GM21529 (cell line): ENCODE data around the gene HEATR5A.
"Not testable (repeated sequence)": the region's sequence is repeated elsewhere in the genome, so short reads cannot be mapped to it uniquely, and the experiment has no call there.

Experiments
- ATAC-seq: cut with Tn5 transposase; IDR thresholded peaks from one replicate; pipeline ENCODE4 v1.9.1; 2021; ENCODE audit not compliant: unreplicated experiment

Gene HEATR5A

DNA sequence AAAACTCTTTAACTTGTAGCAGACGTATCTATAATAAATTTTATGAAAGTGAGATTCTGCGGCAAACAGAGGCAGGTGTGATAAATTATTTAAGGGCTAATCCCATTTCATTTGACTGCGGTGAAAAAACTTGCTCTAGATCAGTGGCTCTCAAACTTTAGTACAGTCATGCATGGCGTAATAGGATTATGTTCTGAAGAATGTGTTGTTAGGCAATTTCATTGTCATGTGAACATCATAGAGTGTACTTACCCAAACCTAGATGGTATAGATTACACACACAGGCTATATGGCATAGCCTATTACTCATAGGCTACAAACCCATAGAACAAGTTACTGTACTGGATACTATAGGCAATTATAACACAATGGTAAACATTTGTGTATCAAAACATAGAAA, 83.7 kb downstream of the HEATR5A start:
- no peak for ATAC-seq

GRCh38 chr14:31331395-31331794, 89.0 kb downstream of the HEATR5A start:
- not testable (repeated sequence) for ATAC-seq

DNA sequence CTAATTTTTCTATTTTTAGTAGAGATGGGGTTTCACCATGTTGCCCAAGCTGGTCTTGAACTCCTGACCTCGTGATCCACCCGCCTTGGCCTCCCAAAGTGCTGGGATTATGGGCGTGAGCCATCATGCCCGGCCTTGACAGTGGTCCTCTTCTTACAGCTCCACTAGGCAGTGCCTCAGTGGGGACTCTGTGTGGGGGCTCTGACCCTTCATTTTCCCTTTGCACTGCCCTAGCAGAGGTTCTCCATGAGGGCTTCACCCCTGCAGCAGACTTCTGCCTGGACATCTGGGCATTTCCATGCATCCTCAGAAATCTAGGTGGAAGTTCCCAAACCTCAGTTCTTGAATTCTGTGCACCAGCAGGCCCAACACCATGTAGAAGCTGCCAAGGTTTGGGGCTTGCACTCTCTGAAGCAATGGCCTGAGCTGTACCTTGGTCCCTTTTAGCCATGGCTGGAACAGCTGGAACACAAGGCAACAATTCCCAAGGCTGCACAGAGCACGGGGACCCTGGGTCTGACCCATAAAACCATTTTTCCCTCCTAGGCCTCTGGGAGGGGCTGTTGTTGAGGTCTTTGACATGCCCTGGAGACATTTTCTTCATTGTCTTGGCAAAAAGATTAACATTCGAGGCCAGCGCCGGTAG, 90.4 kb downstream of the HEATR5A start:
- not testable (repeated sequence) for ATAC-seq

- no peak for ATAC-seq
These were observed 94.2 kb downstream of the HEATR5A start for GRCh38 chr14:31326111-31326510.

GRCh38 chr14:31323419-31323818, 96.9 kb downstream of the HEATR5A start:
- ATAC-seq: no peak

- ATAC-seq: no peak
These were observed 99.2 kb downstream of the HEATR5A start for GRCh38 chr14:31320922-31321766.

DNA sequence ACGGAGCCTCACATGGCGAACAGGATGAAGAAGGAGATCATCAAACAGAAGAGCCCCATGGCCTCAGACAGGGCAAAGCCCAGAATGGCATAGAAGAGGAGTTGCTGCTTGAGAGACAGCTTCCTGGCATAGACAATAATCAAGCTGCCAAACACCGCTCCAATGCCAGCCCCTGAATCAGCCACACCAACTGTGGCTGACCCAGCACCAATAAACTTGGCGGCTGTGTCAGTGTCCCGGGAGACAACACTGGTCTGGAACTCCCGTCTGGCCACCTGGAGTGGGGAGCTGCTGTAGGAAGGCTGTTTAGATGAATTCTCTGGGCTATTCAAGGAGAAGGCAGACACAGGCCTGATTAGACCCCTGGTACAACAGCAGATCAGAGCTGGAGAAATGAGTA, 100.1 kb downstream of the HEATR5A start:
- ATAC-seq: no peak

- ATAC-seq: no peak
These were observed 100.6 kb downstream of the HEATR5A start for GRCh38 chr14:31319701-31320100.

GRCh38 chr14:31312934-31313333, 107.4 kb downstream of the HEATR5A start:
- ATAC-seq: no peak

DNA sequence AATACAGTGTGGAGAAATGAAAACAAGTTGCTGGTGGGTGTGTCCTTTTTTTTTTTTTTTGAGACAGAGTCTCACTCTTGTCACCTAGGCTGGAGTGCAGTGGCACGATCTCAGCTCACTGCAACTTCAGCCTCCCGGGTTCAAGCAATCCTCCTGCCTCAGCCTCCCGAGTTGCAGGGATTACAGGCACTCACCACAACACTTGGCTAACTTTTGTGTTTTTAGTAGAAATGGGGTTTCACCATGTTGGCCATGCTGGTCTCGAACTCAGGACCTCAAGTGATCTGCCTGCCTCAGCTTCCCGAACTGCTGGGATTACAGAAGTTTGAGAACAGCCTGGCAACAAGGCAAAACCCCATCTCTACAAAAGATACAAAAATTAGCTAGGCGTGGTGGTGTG, 108.0 kb downstream of the HEATR5A start:
- ATAC-seq: not testable (repeated sequence)

DNA sequence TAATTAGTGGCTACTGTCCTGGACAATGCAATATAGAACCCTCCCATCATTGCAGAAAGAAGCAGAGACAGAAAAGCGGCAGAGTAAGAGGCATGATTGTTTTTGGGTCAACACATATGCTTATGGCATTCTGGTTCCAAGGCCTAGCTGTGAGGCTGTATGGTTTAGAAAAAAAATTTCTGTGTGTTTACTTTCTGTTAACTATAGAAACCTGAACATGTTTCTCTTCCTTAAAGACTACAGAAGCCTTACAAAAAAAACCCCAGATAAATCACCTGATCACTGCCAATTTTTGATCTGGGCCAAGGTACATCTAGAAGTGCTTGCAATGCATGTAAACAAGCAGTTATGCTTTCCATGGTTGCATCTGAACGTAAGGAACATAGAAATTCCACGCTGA, 112.7 kb downstream of the HEATR5A start:
- ATAC-seq: no peak

GRCh38 chr14:31307198-31307597, 113.2 kb downstream of the HEATR5A start:
- ATAC-seq: no peak

DNA sequence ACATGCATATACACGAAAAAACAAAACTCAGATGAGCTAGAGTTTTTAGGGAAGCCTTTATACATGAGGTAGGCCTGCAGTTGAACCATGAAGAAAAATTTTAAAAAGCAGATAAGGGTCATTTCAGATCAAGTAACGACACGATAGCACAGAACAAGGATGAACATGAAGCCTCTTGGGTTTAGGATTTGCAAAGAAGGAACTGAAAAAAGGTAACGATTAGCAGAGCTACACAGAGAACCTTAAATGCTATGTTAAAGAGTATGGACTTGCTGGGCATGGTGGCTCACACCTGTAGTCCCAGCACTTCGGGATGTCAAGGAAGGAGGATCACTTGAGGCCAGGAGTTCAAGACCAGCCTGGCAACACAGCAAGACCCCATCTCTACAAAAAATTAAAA, 116.7 kb downstream of the HEATR5A start:
- ATAC-seq: no peak

- no peak for ATAC-seq
These were observed 119.5 kb downstream of the HEATR5A start for GRCh38 chr14:31300883-31301282.

DNA sequence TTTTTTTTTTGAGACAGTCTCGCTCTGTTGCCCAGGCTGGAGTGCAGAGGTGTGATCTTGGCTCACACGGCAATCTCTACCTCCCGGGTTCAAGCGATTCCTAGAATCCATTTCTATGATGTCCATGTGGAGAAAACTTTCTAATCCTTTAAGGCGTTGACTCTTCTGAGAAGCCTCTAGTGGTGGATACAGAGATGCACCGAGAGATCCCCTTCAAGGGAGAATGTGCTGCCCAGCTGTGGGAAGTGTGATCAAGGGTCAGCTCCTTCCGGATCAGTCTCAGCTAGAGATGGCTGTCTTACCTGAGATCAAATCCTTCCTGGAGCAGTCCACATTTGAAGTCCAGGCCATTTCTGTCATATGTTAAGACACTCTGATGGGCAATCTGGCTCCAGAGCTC, 120.1 kb downstream of the HEATR5A start:
- no peak for ATAC-seq

DNA sequence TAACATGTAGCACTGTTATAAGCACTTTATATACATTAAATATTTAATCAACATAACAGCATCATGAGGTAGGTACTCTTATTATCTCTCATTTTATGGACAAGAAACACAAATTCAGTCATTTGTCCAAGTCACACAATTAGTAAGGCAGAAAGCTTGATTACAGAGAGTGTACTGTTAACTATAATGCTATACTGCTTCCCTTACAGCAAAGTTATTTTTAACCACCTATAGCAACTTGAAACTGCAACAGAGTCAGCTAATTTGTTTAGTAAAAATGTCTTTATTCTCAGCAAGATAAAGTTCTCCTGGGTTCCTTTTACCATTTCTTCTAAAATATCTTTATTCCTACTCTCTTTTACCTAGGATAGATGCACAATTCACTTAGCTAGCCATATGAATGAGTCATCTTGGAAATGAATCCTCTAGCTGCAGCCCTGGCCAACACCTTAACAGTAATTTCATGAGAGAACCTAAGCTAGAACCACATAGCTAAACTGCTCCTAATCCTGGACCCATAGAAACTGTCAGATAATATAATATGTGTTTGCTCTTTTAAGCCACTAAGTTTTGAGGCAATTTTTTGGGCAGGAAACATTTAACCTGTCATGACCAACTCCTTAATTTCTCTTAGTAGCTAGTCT, 122.5 kb downstream of the HEATR5A start:
- peak; percentile 71 for ATAC-seq

DNA sequence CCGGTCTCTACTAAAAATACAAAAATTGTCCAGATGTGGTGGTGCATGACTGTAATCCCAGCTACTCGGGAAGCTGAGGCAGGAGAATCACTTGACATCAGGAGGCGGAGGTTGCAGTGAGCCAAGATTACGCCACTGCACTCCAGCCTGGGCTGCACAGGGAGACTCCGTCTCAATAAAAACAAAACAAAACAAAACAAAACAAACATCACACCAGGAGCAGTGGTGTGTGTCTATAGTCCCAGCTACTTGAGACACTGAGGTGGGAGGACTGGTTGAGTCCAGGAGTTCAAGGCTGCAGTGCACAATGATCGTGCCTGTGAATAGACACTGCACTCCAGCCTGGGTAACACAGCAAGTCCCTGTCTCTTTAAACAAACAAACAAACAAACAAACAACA, 123.2 kb downstream of the HEATR5A start:
- no peak for ATAC-seq

DNA sequence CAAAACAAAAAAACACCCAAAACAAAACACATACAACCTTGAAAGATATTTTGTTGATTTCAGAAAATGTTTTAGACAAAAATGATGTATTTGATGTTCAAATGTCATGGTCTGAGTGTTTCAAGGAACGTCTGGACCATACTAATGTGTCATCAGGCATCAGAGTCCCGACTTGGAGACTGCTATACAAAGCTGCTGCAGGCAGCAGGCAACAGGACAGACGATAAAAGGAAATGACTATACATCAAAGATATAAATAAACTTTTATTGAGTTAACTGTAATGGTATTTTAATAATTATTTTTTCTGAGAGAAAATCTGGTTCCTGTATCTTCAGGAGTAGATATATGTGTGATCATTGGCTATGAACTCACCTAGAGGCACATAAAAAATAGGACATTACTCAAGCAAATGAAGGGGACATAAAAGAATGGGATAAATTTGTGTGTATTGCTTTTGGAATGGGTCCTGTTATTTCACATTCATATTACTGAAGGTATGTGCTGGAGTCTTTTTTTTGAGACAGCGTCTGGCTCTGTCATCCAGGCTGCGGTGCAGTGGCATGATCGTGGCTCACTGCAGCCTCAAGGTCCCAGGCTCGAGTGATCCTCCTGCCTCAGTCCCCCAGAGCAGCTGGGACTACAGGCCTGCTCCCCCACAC, 125.5 kb downstream of the HEATR5A start:
- ATAC-seq: no peak

GRCh38 chr14:31292937-31293616, 127.3 kb downstream of the HEATR5A start:
- ATAC-seq: no peak

GRCh38 chr14:31291210-31291609, 129.1 kb downstream of the HEATR5A start:
- no peak for ATAC-seq
